Activated CD8-positive, alpha-beta T cell treated with anti-CD3 and anti-CD28 coated beads for 36 hours (primary cell): ENCODE measurements around the gene TRAF2. TPM values are rescaled to one million over a fixed set of nuclear protein-coding genes. Genes with fewer than 3 reads are reported as not detected.

ENCODE experiments used
- ATAC-seq: fragments of 200-7000 bp; cut with Tn5 transposase; one replicate; pipeline ENCODE4 v1.10.0; 2021; ENCODE audit warnings: mild to moderate bottlenecking, moderate library complexity
- CTCF ChIA-PET: fragments of 350-600 bp; sonication (Branson Sonifier 250); formaldehyde crosslinking; loops from one replicate; lab custom pipeline; 2021; ENCODE audit warnings: antibody characterized with exemption; lab: Charles Lee
- POLR2A ChIA-PET: fragments of 350-600 bp; sonication (Branson Sonifier 250); formaldehyde crosslinking; loops from one replicate; lab custom pipeline; 2021; ENCODE audit warnings: antibody characterized with exemption; lab: Charles Lee
- DNase-seq: peaks from one replicate; pipeline ENCODE4 v3.0.0-alpha.2; 2020
- H3K27ac Mint-ChIP-seq: one replicate; pipeline ENCODE4 v1.8.0; 2021; ENCODE audit warnings: mild to moderate bottlenecking, mixed read lengths
- H3K27me3 Mint-ChIP-seq: one replicate; pipeline ENCODE4 v1.8.0; 2021; ENCODE audit warnings: mixed read lengths
- H3K36me3 Mint-ChIP-seq: one replicate; pipeline ENCODE4 v1.8.0; 2021; ENCODE audit warnings: low read depth, mixed read lengths
- H3K4me1 Mint-ChIP-seq: one replicate; pipeline ENCODE4 v1.8.0; 2021; ENCODE audit warnings: low read depth, mixed read lengths
- H3K4me3 Mint-ChIP-seq: one replicate; pipeline ENCODE4 v1.8.0; 2021; ENCODE audit warnings: mild to moderate bottlenecking, moderate library complexity, mixed read lengths
- H3K9me3 Mint-ChIP-seq: one replicate; pipeline ENCODE4 v1.8.0; 2021; ENCODE audit warnings: mixed read lengths
- intact Hi-C: fragments of 100-400 bp; cut with micrococcal nuclease; formaldehyde crosslinking; loops from one replicate; pipeline ENCODE4 v1.10.0; 2022
- total RNA-seq, 2 experiments: library from RNA; stranded (reverse); gene quantifications; one replicate each; pipeline ENCODE4 v1.2.3, GENCODE V29; 2021
- TF ChIP-seq, protein P1 (sequence below): fragments of 200-600 bp; IDR thresholded peaks from one replicate; pipeline ENCODE4 v1.8.0; 2022; ENCODE audit warnings: antibody characterized with exemption, mild to moderate bottlenecking

Gene TRAF2
- total RNA-seq, 2 experiments from 2014 or later, result 34.8 to 40.5 TPM

DNA sequence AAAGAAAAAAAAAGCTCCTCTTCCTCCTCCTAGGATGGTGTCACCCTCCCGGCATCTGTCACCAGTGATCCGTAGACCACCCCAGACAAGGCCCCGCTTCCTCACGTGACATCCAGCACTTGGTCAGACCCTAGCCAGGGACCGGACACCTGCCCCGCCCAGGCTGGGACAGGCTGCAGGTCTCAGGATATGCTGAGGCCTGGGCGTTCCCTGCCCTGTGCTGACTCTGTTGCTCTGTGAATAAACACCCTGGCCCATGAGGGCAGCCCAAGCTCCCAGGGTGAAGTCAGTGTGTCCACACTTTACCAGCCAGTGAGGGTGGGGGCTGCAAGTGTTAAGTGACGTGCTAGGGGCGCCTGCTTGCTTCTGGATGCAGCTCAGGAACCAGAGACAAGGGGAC, 25.8 kb upstream of the TRAF2 start:
- TF ChIP-seq, protein P1, sequence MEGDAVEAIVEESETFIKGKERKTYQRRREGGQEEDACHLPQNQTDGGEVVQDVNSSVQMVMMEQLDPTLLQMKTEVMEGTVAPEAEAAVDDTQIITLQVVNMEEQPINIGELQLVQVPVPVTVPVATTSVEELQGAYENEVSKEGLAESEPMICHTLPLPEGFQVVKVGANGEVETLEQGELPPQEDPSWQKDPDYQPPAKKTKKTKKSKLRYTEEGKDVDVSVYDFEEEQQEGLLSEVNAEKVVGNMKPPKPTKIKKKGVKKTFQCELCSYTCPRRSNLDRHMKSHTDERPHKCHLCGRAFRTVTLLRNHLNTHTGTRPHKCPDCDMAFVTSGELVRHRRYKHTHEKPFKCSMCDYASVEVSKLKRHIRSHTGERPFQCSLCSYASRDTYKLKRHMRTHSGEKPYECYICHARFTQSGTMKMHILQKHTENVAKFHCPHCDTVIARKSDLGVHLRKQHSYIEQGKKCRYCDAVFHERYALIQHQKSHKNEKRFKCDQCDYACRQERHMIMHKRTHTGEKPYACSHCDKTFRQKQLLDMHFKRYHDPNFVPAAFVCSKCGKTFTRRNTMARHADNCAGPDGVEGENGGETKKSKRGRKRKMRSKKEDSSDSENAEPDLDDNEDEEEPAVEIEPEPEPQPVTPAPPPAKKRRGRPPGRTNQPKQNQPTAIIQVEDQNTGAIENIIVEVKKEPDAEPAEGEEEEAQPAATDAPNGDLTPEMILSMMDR, result no peak
- Mint-ChIP-seq H3K9me3 (no peaks in the 10 kb centered on the region), H3K4me1 (peaks cover 10% of the 10 kb centered on the region), H3K27ac (no peak overlapping the region), H3K4me3 (no peak overlapping the region), H3K27me3 (no peaks in the 10 kb centered on the region), H3K36me3 (peaks cover 12% of the 10 kb centered on the region)
- intact Hi-C loops, result no loop called here
- CTCF ChIA-PET, result interaction anchor here (1.7 kb wide), 1 partner anchor 18 kb away, joined by 6 read pairs; the partner anchor contains the start of gene AJM1
- POLR2A ChIA-PET, result interaction anchor here (1.0 to 2.8 kb wide), 4 partner anchors 11 to 22 kb away, joined by 3 to 8 read pairs (median 4); no protein-coding TSS in a partner anchor
- DNase-seq, result no peak
- no peak for ATAC-seq

DNA sequence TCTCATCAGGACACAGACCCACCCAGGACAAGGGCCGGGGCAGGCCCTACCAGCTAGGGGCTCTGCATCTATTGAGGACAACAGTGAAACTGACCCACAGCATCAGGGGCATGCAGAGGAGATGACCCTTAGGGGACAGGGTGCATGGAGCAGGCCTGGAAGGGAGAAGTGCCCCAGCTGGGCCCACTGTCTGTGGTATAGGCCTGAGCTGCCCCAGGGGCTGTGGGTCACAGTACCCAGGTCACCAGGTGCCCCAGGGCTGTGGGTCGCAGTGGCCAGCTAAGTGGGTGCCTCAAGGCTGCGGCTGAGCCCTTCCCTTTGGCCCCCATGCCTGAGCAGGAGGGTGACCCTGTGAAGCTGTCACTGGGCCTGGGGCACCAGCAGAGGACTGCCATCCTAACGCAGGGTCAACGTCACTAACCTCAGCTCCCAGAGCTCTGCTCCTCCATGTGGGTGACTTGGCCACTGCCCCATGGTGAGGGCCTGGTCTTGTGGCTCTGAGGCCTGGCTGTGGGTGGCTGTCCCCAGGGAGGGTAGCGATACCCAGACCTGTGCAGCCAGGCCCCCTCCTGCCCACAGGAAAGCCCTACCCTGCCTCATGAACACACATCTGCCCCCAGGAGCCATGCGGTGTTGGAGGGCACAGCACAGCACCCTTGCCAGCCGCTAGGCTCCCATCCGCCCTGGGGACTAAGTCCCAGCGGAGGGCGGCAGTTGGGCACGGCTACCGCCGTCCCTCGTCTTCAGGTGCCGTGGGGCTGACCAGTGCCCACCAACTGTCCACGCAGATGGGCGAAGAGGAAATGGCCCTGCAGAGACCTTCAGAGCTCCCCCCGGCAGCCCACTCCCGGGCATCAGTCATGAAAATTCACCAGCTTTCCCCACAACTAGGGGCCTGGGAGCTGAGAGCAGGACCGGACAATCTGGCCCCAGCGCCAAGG, 25.1 kb upstream of the TRAF2 start:
- Mint-ChIP-seq H3K36me3 (peaks cover 12% of the 10 kb centered on the region), H3K9me3 (no peaks in the 10 kb centered on the region), H3K27ac (no peak overlapping the region), H3K4me3 (no peak overlapping the region), H3K4me1 (peaks cover 10% of the 10 kb centered on the region), H3K27me3 (no peaks in the 10 kb centered on the region)
- DNase-seq, result no peak
- TF ChIP-seq, protein P1, result no peak
- intact Hi-C loops, result no loop called here
- ChIA-PET POLR2A (interaction anchor here (0.7 to 2.8 kb wide), 9 partner anchors 9 to 130 kb away, joined by 3 to 8 read pairs (median 3); no protein-coding TSS in a partner anchor), CTCF (interaction anchor here (1.7 kb wide), 1 partner anchor 19 kb away, joined by 6 read pairs; the partner anchor contains the start of gene AJM1)
- ATAC-seq, result no peak

DNA sequence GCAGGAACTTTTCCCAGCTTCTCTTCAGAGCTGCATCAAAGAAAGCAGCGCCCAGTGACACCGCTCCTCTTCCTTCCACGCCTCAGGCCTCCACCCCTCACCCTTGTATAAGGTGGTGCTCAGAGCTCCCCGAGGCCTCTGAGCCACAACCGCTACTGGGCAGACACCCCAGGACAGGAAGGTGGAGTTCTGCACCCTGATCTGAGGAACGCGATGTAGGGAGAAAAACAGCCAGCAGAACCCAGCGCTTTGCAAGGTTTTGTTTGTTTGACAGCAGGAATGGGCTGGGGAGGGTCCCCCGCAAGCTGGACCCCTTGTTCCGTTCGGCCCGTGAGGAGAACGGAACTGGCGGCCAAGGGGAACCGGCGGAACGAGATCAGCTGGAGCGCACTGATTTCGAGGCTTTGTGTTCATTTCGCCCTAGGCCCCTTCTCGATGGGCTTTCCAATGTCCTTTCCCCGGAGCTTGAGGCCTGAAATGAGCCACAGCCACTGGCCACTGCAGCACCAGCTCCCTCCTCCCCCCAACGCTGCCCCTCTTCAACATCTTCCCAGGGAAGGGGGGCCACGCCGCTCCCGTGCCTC, 24.4 kb upstream of the TRAF2 start:
- intact Hi-C loops, result no loop called here
- H3K4me1 Mint-ChIP-seq, result peaks cover 10% of the 10 kb centered on the region
- CTCF ChIA-PET, result interaction anchor here (0.9 to 1.2 kb wide), 2 partner anchors 10 to 168 kb away, joined by 3 read pairs; no protein-coding TSS in a partner anchor
- peaks cover 12% of the 10 kb centered on the region for H3K36me3 Mint-ChIP-seq
- no peaks in the 10 kb centered on the region for H3K9me3 Mint-ChIP-seq
- TF ChIP-seq, protein P1, result no peak
- POLR2A ChIA-PET, result interaction anchor here (0.6 to 2.8 kb wide), 7 partner anchors 8 to 129 kb away, joined by 3 to 8 read pairs (median 3); no protein-coding TSS in a partner anchor
- H3K4me3 Mint-ChIP-seq, result no peak overlapping the region
- ATAC-seq (no peak), DNase-seq (no peak)
- H3K27ac Mint-ChIP-seq, result no peak overlapping the region
- H3K27me3 Mint-ChIP-seq, result no peaks in the 10 kb centered on the region

DNA sequence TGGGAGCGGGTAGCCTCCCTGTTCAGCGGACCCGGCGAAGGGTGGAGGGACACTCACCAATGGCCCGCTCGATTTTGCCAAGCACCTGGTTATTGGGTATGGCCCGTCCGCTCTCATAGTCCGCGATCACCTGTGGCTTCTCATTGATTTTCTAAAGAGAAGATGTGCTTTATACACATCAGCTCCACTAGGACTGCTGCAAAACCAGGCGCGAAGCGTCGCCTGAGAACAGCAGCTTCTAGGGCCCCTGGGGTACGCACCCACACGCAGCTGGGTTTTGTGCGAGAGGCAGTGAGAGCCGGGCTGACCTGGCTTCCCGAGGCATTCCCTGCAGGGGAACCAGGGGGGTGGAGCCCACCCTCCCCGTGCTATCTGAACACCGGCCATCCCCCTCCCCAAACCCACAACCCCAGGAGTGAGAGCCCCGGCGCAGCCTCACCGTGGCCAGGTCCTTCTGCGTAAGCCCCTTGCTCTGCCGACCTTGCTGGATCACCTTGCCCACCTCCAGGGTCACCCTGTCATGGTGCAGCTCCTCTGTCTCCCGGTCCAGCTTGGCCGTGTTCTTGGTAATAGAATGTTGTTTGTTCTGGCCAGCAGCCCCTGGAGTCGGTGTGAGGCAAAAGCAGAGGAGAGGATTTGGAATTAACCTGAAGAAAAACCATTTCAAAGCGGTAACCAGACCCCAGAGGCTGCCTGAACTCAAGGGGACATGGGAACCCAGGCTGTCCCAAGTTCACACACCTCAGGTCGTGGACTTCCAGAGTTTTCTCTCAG, 23.3 kb upstream of the TRAF2 start:
- Mint-ChIP-seq H3K36me3 (peaks cover 15% of the 10 kb centered on the region), H3K27me3 (no peaks in the 10 kb centered on the region), H3K27ac (no peak overlapping the region), H3K4me1 (peaks cover 10% of the 10 kb centered on the region), H3K4me3 (no peak overlapping the region), H3K9me3 (no peaks in the 10 kb centered on the region)
- intact Hi-C loops, result no loop called here
- CTCF ChIA-PET, result interaction anchor here (0.9 to 1.4 kb wide), 4 partner anchors 9 to 167 kb away, joined by 3 to 5 read pairs (median 3); partner anchors contain the start of gene AJM1
- DNase-seq, result no peak
- POLR2A ChIA-PET, result interaction anchor here (0.6 to 2.8 kb wide), 4 partner anchors 13 to 19 kb away, joined by 3 to 8 read pairs (median 6); no protein-coding TSS in a partner anchor
- TF ChIP-seq, protein P1, result no peak
- ATAC-seq, result no peak
